ENCODE measurements around the gene DEPDC1.

Gene DEPDC1

DNA sequence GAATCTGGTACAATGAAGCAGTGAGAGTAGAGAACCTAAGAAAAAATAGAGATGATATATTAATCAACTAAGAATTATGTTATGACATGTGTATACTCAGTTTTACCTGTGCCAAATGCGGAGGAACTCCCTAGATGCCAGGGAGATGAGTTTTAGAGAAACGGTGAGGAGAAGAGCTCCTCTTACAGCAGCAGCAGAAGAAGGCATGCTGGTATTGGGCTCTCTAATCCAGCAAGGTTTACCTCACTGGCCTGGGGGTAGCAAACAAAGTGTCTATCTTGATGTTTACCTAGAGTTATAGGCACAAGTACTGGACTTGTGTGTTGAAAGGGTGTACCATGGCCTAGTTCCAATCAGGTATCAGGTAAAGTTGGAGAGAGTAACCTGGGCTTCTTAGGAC lies 28.9 kb upstream of the DEPDC1 start:
- TF ChIP-seq, protein P1, sequence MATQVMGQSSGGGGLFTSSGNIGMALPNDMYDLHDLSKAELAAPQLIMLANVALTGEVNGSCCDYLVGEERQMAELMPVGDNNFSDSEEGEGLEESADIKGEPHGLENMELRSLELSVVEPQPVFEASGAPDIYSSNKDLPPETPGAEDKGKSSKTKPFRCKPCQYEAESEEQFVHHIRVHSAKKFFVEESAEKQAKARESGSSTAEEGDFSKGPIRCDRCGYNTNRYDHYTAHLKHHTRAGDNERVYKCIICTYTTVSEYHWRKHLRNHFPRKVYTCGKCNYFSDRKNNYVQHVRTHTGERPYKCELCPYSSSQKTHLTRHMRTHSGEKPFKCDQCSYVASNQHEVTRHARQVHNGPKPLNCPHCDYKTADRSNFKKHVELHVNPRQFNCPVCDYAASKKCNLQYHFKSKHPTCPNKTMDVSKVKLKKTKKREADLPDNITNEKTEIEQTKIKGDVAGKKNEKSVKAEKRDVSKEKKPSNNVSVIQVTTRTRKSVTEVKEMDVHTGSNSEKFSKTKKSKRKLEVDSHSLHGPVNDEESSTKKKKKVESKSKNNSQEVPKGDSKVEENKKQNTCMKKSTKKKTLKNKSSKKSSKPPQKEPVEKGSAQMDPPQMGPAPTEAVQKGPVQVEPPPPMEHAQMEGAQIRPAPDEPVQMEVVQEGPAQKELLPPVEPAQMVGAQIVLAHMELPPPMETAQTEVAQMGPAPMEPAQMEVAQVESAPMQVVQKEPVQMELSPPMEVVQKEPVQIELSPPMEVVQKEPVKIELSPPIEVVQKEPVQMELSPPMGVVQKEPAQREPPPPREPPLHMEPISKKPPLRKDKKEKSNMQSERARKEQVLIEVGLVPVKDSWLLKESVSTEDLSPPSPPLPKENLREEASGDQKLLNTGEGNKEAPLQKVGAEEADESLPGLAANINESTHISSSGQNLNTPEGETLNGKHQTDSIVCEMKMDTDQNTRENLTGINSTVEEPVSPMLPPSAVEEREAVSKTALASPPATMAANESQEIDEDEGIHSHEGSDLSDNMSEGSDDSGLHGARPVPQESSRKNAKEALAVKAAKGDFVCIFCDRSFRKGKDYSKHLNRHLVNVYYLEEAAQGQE (IDR thresholded peaks at IDR 0.05; ENCODE audit: insufficient read depth in 1 of 2, low read depth in 2 of 2, low read length in 2 of 2), result no peak
- TF ChIP-seq POLR2AphosphoS5 (IDR thresholded peaks at IDR 0.05; ENCODE audit: low read depth, low read length) (no peak), SIN3A (IDR thresholded peaks at IDR 0.05; ENCODE audit: borderline replicate concordance, insufficient read depth, low read length) (no peak), TAF1 (IDR thresholded peaks at IDR 0.05; ENCODE audit: borderline replicate concordance, insufficient read depth, low read length) (no peak)

DNA sequence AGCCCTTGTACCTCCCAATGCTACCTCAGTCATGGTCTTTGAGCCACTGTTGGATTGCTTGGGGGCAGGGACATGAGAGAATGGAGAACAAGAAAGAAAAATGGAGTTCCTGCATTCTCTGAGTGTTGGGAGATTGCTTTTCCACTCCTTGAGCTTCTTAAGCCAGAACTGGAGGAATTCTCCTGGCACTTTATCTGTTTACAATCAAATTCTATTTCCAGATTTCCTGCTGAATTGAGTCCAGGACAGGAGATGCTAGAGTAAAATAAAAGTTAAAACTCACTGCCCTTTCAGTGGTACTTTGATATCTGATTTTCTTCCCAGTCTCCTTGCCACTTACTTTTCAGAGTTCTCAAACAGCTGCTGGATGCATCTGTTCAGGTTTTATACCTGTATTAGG lies 24.4 kb upstream of the DEPDC1 start:
- TF ChIP-seq, protein P1 (IDR thresholded peaks at IDR 0.05; ENCODE audit: insufficient read depth in 1 of 2, low read depth in 2 of 2, low read length in 2 of 2), result no peak
- TF ChIP-seq TAF1 (IDR thresholded peaks at IDR 0.05; ENCODE audit: borderline replicate concordance, insufficient read depth, low read length), result no peak
- no peak for TF ChIP-seq POLR2AphosphoS5 (IDR thresholded peaks at IDR 0.05; ENCODE audit: low read depth, low read length)
- no peak for TF ChIP-seq SIN3A (IDR thresholded peaks at IDR 0.05; ENCODE audit: borderline replicate concordance, insufficient read depth, low read length)
- TF ChIP-seq FOXP2 (optimal IDR thresholded peaks at IDR 0.05; ENCODE audit: borderline replicate concordance, extremely low read depth, extremely low read length, insufficient read depth), result no peak

DNA sequence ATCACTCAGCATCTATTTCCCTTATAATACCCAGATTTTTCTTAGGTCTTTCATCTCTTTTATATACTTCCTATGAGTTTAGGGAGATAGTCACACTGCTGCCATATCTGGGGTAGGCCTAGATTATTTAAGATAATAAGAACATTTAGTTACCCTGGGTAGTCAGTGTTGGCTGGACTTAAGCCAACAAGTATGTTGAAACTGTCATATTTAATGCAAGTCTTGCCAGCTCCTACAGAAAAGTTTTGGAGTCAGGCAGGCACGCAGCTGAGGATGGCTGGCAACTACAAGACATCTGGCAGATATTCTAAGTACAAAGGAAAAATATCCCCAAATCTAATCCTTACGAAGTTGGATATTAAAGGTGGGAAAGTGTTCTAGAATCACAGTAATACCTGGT lies 19.2 kb upstream of the DEPDC1 start:
- TF ChIP-seq TAF1 (IDR thresholded peaks at IDR 0.05; ENCODE audit: borderline replicate concordance, insufficient read depth, low read length) (no peak), SIN3A (IDR thresholded peaks at IDR 0.05; ENCODE audit: borderline replicate concordance, insufficient read depth, low read length) (no peak), POLR2AphosphoS5 (IDR thresholded peaks at IDR 0.05; ENCODE audit: low read depth, low read length) (no peak), FOXP2 (optimal IDR thresholded peaks at IDR 0.05; ENCODE audit: borderline replicate concordance, extremely low read depth, extremely low read length, insufficient read depth) (no peak)
- TF ChIP-seq, protein P1 (IDR thresholded peaks at IDR 0.05; ENCODE audit: insufficient read depth in 1 of 2, low read depth in 2 of 2, low read length in 2 of 2), result no peak

DNA sequence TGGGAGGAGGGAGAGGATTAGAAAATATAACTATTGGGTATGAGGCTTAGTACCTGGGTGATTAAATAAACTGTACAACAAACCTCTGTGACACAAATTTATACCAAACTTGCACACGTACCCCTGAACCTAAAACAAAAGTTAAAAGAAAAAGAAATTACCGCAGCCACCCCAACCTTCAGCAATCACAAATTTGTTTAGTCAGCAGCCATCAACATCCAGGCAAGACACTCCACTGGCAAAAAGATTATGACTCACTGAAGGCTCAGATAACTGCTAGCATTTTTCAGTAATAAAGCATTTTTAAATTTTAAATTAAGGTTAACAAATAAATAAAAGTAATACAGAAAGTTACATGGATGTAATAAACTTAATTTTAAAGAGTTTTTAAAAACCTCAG lies 14.4 kb upstream of the DEPDC1 start:
- TF ChIP-seq FOXP2 (optimal IDR thresholded peaks at IDR 0.05; ENCODE audit: borderline replicate concordance, extremely low read depth, extremely low read length, insufficient read depth) (no peak), POLR2AphosphoS5 (IDR thresholded peaks at IDR 0.05; ENCODE audit: low read depth, low read length) (no peak), TAF1 (IDR thresholded peaks at IDR 0.05; ENCODE audit: borderline replicate concordance, insufficient read depth, low read length) (no peak)
- TF ChIP-seq, protein P1 (IDR thresholded peaks at IDR 0.05; ENCODE audit: insufficient read depth in 1 of 2, low read depth in 2 of 2, low read length in 2 of 2), result no peak

DNA sequence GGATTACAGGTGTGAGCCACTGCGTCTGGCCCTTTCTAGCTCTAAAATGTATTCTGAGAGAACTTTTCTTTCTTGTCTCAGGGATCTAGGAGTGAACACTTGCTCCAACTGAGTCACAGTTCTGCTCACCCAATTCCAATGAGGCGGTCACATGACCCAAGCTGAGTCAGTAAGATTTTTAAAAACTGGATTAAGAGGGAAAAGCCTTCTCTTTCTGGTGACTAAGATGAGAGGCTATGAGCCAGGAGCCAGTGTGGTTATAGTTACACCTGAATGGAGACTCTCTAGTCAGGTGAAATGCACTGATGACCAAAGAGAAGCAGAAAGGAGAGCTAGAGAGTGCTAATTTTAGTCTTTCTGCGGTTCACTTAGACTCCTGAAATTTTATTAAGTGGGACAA lies 9.5 kb upstream of the DEPDC1 start:
- TF ChIP-seq POLR2AphosphoS5 (IDR thresholded peaks at IDR 0.05; ENCODE audit: low read depth, low read length) (no peak), SIN3A (IDR thresholded peaks at IDR 0.05; ENCODE audit: borderline replicate concordance, insufficient read depth, low read length) (no peak), FOXP2 (optimal IDR thresholded peaks at IDR 0.05; ENCODE audit: borderline replicate concordance, extremely low read depth, extremely low read length, insufficient read depth) (no peak)
- TF ChIP-seq, protein P1 (IDR thresholded peaks at IDR 0.05; ENCODE audit: insufficient read depth in 1 of 2, low read depth in 2 of 2, low read length in 2 of 2), result no peak

All from PFSK-1 (cell line).